Stomach (tissue), 9 donors: ENCODE results near the gene GREB1L. TPM values are rescaled to one million over a fixed set of nuclear protein-coding genes. Genes with fewer than 3 reads are reported as not detected.

ENCODE experiments used
- DNase-seq, 2 donors: peaks; one replicate each; pipeline versions ENCODE4 v3.0.0 to v3.0.0-alpha.2; 2013 to 2019
- H3K27ac ChIP-seq, 5 donors: fragments of 200-600 bp in 4 of 5; sonication (generic) in 4 of 5; one replicate each; pipeline ENCODE4 v1.5.1; 2013 to 2019; ENCODE audit warnings: mild to moderate bottlenecking in 1 of 5, moderate library complexity in 1 of 5
- H3K27me3 ChIP-seq, 3 donors: fragments of 200-600 bp; sonication (generic); one replicate each; pipeline ENCODE4 v1.5.1; 2017 to 2019; ENCODE audit warnings: mixed run types in 1 of 3
- H3K36me3 ChIP-seq, 4 donors: fragments of 200-600 bp; sonication (generic); 1 replicate in 3 of 4; 2 replicates in 1 of 4; pipeline ENCODE4 v1.5.1; 2016 to 2019
- H3K4me1 ChIP-seq, 4 donors: fragments of 200-600 bp; sonication (generic); one replicate each; pipeline ENCODE4 v1.5.1; 2016 to 2019
- H3K4me3 ChIP-seq, 4 donors: fragments of 200-600 bp; sonication (generic) in 3 of 4; one replicate each; pipeline ENCODE4 v1.5.1; 2016 to 2019; ENCODE audit warnings: mild to moderate bottlenecking in 1 of 4
- H3K9me3 ChIP-seq, 4 donors: fragments of 200-600 bp; sonication (generic); one replicate each; pipeline ENCODE4 v1.5.1; 2016 to 2019
- EP300 ChIP-seq: sonication (generic); formaldehyde crosslinking; IDR thresholded peaks from one replicate; pipeline ENCODE4 v1.6.1; 2017; ENCODE audit warnings: antibody characterized with exemption
- POLR2A ChIP-seq, 4 donors: fragments of 450-650 bp; IDR thresholded peaks; one replicate each; pipeline ENCODE4 v1.6.1; 2016; ENCODE audit warnings: antibody characterized with exemption in 4 of 4, control low read depth in 2 of 4, mild to moderate bottlenecking in 1 of 4, moderate library complexity in 1 of 4
- POLR2AphosphoS5 ChIP-seq, 3 donors: sonication (generic); formaldehyde crosslinking; IDR thresholded peaks; one replicate each; pipeline ENCODE4 v1.6.1; 2016; ENCODE audit warnings: antibody characterized with exemption in 3 of 3
- WGBS, 5 donors: extraction: QIAGEN DNeasy Blood & Tissue Kit in 3 of 5; methylation state at CpG; one replicate each; pipeline versions ENCODE4 v1.1.5 to v1.1.7; 2013 to 2018; 5-methylcytosine and 5-hydroxymethylcytosine counted together
- intact Hi-C: fragments of 100-400 bp; cut with DNase I; formaldehyde crosslinking; loops from one replicate; pipeline ENCODE4 v1.15.1; 2023; ENCODE audit warnings: low total_unique reads
- polyA plus RNA-seq, 3 donors: library from polyadenylated mRNA; stranded (reverse); fragments of 200-250 nt; gene quantifications; one replicate each; pipeline ENCODE4 v1.2.3, GENCODE V29; 2013
- total RNA-seq, 5 donors: library from RNA; depleted of rRNA; stranded (reverse); fragments of >200 nt; gene quantifications; one replicate each; pipeline versions ENCODE4 v1.1.0 to v1.2.3, GENCODE V29; 2014 to 2016
- TF ChIP-seq, protein P1 (sequence below), 7 experiments: fragments of 450-650 bp in 4 of 7; fragments of 200-600 bp in 3 of 7; sonication (generic) in 3 of 7; IDR thresholded peaks; one replicate each; pipeline ENCODE4 v1.5.1; 2016 to 2019; ENCODE audit warnings: antibody characterized with exemption in 7 of 7, control low read depth in 2 of 7, mild to moderate bottlenecking in 1 of 7
- donor health status: healthy with polysubstance abuse.
- donor health status: Bipolar disorder and iron deficiency.
- donor health status: healthy.

GREB1L gene
- total and polyA plus RNA-seq, 8 donors = 0.15 to 77.6 (median 0.45) TPM; not detected in 1

DNA sequence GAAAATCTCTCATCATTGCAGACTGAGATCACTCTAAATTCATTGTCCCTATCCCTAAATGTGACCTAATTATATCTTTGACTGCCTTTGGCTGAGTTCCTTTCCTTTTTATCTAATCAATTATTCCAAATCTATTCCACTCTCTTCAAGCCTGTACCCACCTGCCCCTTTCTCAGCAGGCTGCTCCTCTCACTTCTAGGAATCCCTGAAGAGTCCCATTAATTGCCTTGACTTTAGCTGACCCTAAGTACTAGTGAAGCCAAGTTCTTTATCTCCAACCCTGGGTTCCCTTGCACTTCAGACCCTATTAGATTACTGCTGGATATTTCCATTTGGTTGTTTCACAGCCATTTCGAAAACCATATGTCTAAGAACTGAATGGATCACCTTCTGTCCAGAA lies 102.8 kb downstream of the GREB1L start:
- WGBS, 5 donors = 72 to 85% (median 84%) methylated on average over 1 of the region's 1 CpG
- Histone ChIP-seq H3K27ac (no peak overlapping the region), H3K36me3 (no peaks in the 10 kb centered on the region), H3K4me1 (no peaks in the 10 kb centered on the region), H3K4me3 (no peak overlapping the region), H3K9me3 (no peaks in the 10 kb centered on the region), H3K27me3 (no peaks in the 10 kb centered on the region)
- intact Hi-C loops = no loop called here
- TF ChIP-seq POLR2AphosphoS5 (IDR thresholded peaks at IDR 0.05) = no peak
- TF ChIP-seq POLR2A (IDR thresholded peaks at IDR 0.05) = no peak
- TF ChIP-seq EP300 = no peak
- TF ChIP-seq, protein P1, sequence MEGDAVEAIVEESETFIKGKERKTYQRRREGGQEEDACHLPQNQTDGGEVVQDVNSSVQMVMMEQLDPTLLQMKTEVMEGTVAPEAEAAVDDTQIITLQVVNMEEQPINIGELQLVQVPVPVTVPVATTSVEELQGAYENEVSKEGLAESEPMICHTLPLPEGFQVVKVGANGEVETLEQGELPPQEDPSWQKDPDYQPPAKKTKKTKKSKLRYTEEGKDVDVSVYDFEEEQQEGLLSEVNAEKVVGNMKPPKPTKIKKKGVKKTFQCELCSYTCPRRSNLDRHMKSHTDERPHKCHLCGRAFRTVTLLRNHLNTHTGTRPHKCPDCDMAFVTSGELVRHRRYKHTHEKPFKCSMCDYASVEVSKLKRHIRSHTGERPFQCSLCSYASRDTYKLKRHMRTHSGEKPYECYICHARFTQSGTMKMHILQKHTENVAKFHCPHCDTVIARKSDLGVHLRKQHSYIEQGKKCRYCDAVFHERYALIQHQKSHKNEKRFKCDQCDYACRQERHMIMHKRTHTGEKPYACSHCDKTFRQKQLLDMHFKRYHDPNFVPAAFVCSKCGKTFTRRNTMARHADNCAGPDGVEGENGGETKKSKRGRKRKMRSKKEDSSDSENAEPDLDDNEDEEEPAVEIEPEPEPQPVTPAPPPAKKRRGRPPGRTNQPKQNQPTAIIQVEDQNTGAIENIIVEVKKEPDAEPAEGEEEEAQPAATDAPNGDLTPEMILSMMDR (IDR thresholded peaks at IDR 0.05) = no peak
- DNase-seq = no peak

DNA sequence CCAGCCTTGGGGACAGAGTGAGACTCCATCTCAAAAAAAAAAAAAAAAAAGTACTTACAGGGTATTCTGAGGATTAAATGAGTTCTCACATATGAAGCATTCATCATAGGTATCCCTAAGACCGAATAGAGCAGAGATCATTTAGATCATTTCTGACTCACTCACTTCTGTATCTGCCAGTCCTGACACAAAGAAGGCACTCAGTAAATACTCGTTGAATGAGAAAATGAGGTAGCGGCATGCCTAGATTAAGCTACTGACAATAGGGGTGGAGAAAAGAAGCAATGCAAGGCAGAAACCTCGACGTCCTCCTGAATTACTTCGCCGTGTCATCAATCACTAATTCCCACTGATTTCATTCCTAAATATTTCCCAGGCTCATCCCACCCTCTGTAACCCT lies 103.8 kb downstream of the GREB1L start:
- TF ChIP-seq POLR2AphosphoS5 (IDR thresholded peaks at IDR 0.05) (no peak), POLR2A (IDR thresholded peaks at IDR 0.05) (no peak)
- intact Hi-C loops = no loop called here
- WGBS, 5 donors = 56 to 64% (median 63%) methylated on average over 7 of the region's 7 CpGs

DNA sequence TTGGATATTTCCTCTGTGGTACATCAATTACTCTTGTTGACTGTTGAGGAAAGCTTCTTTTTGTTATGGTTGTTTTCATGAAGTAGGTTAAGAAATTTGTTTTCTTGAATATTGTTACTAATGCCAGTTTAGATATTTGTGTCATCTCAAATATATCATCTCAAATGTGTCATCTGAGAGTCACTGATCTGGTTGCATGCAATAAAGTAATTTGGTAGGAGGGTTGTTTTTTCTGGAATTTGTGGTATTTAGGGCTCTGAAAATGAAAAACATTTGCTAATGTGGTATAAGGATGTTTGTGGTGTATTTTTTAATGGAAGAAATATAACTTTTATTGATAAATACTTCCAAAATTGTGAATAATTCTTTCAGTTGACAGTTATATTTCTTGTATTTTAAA lies 117.7 kb downstream of the GREB1L start:
- TF ChIP-seq EP300 = no peak
- TF ChIP-seq, protein P1 (IDR thresholded peaks at IDR 0.05) = no peak
- no peak for TF ChIP-seq POLR2A (IDR thresholded peaks at IDR 0.05)
- no peak for TF ChIP-seq POLR2AphosphoS5 (IDR thresholded peaks at IDR 0.05)
- intact Hi-C loops = no loop called here

More for the DNA sequence above, 103.8 kb downstream of the GREB1L start:
- no peaks in the 10 kb centered on the region for H3K9me3 ChIP-seq
- H3K4me3 ChIP-seq = no peak overlapping the region
- no peak overlapping the region for H3K27ac ChIP-seq
- H3K27me3 ChIP-seq = no peaks in the 10 kb centered on the region
- DNase-seq = no peak
- H3K4me1 ChIP-seq = no peaks in the 10 kb centered on the region
- H3K36me3 ChIP-seq = no peaks in the 10 kb centered on the region

DNA sequence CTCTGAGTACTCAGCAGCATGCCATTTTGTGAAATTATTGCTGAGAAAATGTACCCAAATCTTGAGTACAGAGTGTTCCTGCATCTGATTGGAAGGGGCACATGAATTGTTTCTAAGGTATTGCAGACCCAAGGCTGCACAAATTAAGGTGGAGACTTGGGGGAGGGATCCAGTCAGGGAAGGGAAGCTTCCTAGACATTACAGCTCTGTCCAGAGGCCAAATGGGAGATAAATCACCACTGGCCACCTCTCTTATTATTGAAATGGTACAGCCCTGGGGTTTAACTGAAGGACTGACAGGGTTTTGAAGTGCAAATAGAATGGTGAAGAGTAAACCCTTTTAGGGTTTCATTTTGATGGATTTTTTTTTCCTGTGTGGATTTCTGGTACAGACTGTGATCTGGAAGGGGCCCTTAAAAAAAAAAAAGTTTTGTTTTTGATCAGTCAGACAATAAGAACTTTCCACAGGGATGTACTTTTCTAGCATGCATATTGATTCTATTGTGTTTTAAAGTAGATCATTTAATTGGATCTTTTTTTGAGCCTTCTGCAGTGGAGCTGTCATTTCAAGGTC lies 119.4 kb downstream of the GREB1L start:
- Histone ChIP-seq H3K27ac (no peak overlapping the region), H3K27me3 (no peaks in the 10 kb centered on the region), H3K4me1 (no peaks in the 10 kb centered on the region), H3K36me3 (no peaks in the 10 kb centered on the region), H3K9me3 (no peaks in the 10 kb centered on the region), H3K4me3 (no peak overlapping the region)
- TF ChIP-seq EP300 = no peak
- no peak for TF ChIP-seq POLR2A (IDR thresholded peaks at IDR 0.05)
- TF ChIP-seq, protein P1 (IDR thresholded peaks at IDR 0.05) = no peak
- no peak for TF ChIP-seq POLR2AphosphoS5 (IDR thresholded peaks at IDR 0.05)
- no peak for DNase-seq
- intact Hi-C loops = no loop called here

More for the DNA sequence above, 117.7 kb downstream of the GREB1L start:
- no peaks in the 10 kb centered on the region for H3K36me3 ChIP-seq
- H3K4me1 ChIP-seq = no peaks in the 10 kb centered on the region
- H3K27me3 ChIP-seq = no peaks in the 10 kb centered on the region
- H3K27ac ChIP-seq = no peak overlapping the region
- H3K4me3 ChIP-seq = no peak overlapping the region
- H3K9me3 ChIP-seq = no peaks in the 10 kb centered on the region
- no peak for DNase-seq

DNA sequence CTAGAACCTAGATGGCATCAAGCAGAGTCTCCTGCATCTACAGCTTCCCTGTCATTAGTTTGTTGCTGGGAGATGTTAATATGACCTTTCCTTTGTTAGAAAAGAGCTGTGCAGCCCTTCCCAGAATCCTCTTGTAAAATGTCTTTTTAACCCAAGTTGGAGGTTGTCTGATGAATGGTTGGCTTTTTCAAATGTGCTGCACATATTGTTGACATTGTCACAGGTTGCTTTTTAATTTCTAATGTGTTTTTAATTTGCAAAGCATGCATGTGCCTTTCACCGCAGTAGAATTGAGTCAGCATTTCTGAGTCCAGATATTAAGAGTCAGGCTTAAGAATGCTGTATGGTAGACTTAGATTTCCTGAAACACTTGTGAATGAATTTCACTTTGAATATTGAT lies 120.8 kb downstream of the GREB1L start:
- H3K9me3 ChIP-seq = no peaks in the 10 kb centered on the region
- H3K27ac ChIP-seq = no peak overlapping the region
- H3K4me1 ChIP-seq = no peaks in the 10 kb centered on the region
- intact Hi-C loops = no loop called here
- 36 to 60% (median 45%) methylated on average over 1 of the region's 1 CpG for WGBS, 5 donors
- no peak for DNase-seq
- TF ChIP-seq EP300 = no peak
- TF ChIP-seq, protein P1 (IDR thresholded peaks at IDR 0.05) = no peak
- TF ChIP-seq POLR2AphosphoS5 (IDR thresholded peaks at IDR 0.05) = no peak
- TF ChIP-seq POLR2A (IDR thresholded peaks at IDR 0.05) = no peak
- H3K27me3 ChIP-seq = no peaks in the 10 kb centered on the region
- no peak overlapping the region for H3K4me3 ChIP-seq
- H3K36me3 ChIP-seq = no peaks in the 10 kb centered on the region
